Activated CD4-positive, alpha-beta memory T cell treated with anti-CD3 and anti-CD28 coated beads for 36 hours (primary cell): Measurements from ENCODE around the gene UBE2I. TPM values are rescaled to one million over a fixed set of nuclear protein-coding genes. Genes with fewer than 3 reads are reported as not detected.

ENCODE experiments used
- CTCF ChIA-PET: fragments of 350-600 bp; sonication (Branson Sonifier 250); formaldehyde crosslinking; loops from one replicate; lab custom pipeline; 2021; ENCODE audit warnings: antibody characterized with exemption, inconsistent platforms; lab: Charles Lee
- POLR2A ChIA-PET: fragments of 350-600 bp; sonication (Branson Sonifier 250); formaldehyde crosslinking; loops from one replicate; lab custom pipeline; 2021; ENCODE audit warnings: antibody characterized with exemption; lab: Charles Lee
- DNase-seq: peaks from one replicate; pipeline ENCODE4 v3.0.0-alpha.2; 2020
- H3K27ac Mint-ChIP-seq: one replicate; pipeline ENCODE4 v1.8.0; 2021; ENCODE audit warnings: mixed read lengths
- H3K27me3 Mint-ChIP-seq: one replicate; pipeline ENCODE4 v1.8.0; 2021; ENCODE audit warnings: mixed read lengths
- H3K36me3 Mint-ChIP-seq: one replicate; pipeline ENCODE4 v1.8.0; 2021; ENCODE audit warnings: mixed read lengths
- H3K4me1 Mint-ChIP-seq: one replicate; pipeline ENCODE4 v1.8.0; 2021; ENCODE audit warnings: low read depth, mixed read lengths
- H3K4me3 Mint-ChIP-seq: one replicate; pipeline ENCODE4 v1.8.0; 2021; ENCODE audit warnings: mild to moderate bottlenecking, mixed read lengths
- H3K9me3 Mint-ChIP-seq: one replicate; pipeline ENCODE4 v1.8.0; 2021; ENCODE audit warnings: mixed read lengths
- intact Hi-C: fragments of 100-400 bp; cut with micrococcal nuclease; formaldehyde crosslinking; loops from one replicate; pipeline ENCODE4 v1.15.1; 2023
- total RNA-seq, 2 experiments: library from RNA; stranded (reverse); gene quantifications; one replicate each; pipeline ENCODE4 v1.2.3, GENCODE V29; 2021

UBE2I gene
- total RNA-seq, 2 experiments from 2014 or later = 248 to 249 TPM

- intact Hi-C loops = no loop called here
- Mint-ChIP-seq H3K36me3 (peaks cover 10% of the 10 kb centered on the region), H3K4me3 (no peak overlapping the region), H3K4me1 (peaks cover 6% of the 10 kb centered on the region), H3K9me3 (no peaks in the 10 kb centered on the region), H3K27ac (no peak overlapping the region), H3K27me3 (no peaks in the 10 kb centered on the region)
- DNase-seq = no peak
- ChIA-PET POLR2A (interaction anchor here (1.5 kb wide), 1 partner anchor 11 kb away, joined by 4 read pairs; no protein-coding TSS in a partner anchor), CTCF (no interaction called here)
Measured at GRCh38 chr16:1367486-1368174, 58.2 kb downstream of the UBE2I start.

GRCh38 chr16:1371054-1371978, 61.9 kb downstream of the UBE2I start:
- Mint-ChIP-seq H3K4me3 (no peak overlapping the region), H3K4me1 (no peaks in the 10 kb centered on the region), H3K9me3 (no peaks in the 10 kb centered on the region), H3K27me3 (no peaks in the 10 kb centered on the region), H3K27ac (no peak overlapping the region), H3K36me3 (peaks cover under 1% of the 10 kb centered on the region)
- ChIA-PET CTCF (interaction anchor here (3.5 kb wide), 1 partner anchor 7 kb away, joined by 11 read pairs; no protein-coding TSS in a partner anchor), POLR2A (no interaction called here)
- no peak for DNase-seq
- intact Hi-C loops = no loop called here

GRCh38 chr16:1372292-1372950, 63.0 kb downstream of the UBE2I start:
- intact Hi-C loops = no loop called here
- H3K27me3 Mint-ChIP-seq = no peaks in the 10 kb centered on the region
- H3K4me3 Mint-ChIP-seq = no peak overlapping the region
- H3K27ac Mint-ChIP-seq = no peak overlapping the region
- ChIA-PET POLR2A (no interaction called here), CTCF (no interaction called here)
- H3K4me1 Mint-ChIP-seq = no peaks in the 10 kb centered on the region
- H3K9me3 Mint-ChIP-seq = no peaks in the 10 kb centered on the region
- DNase-seq = no peak
- H3K36me3 Mint-ChIP-seq = peaks cover 3% of the 10 kb centered on the region

GRCh38 chr16:1374418-1375297, 65.2 kb downstream of the UBE2I start:
- intact Hi-C loops = no loop called here
- peaks cover 15% of the 10 kb centered on the region for H3K4me1 Mint-ChIP-seq
- POLR2A ChIA-PET = no interaction called here
- no peak overlapping the region for H3K27ac Mint-ChIP-seq
- H3K9me3 Mint-ChIP-seq = no peaks in the 10 kb centered on the region
- no peak overlapping the region for H3K4me3 Mint-ChIP-seq
- CTCF ChIA-PET = interaction anchor here (1.5 kb wide), 1 partner anchor 11 kb away, joined by 6 read pairs; no protein-coding TSS in a partner anchor
- peaks cover 6% of the 10 kb centered on the region for H3K36me3 Mint-ChIP-seq
- no peaks in the 10 kb centered on the region for H3K27me3 Mint-ChIP-seq
- DNase-seq = no peak

- Mint-ChIP-seq H3K27ac (no peak overlapping the region), H3K36me3 (peaks cover 6% of the 10 kb centered on the region), H3K4me3 (no peak overlapping the region), H3K4me1 (peaks cover 20% of the 10 kb centered on the region), H3K9me3 (no peaks in the 10 kb centered on the region), H3K27me3 (no peaks in the 10 kb centered on the region)
- ChIA-PET POLR2A (interaction anchor here (0.6 kb wide), 1 partner anchor 81 kb away, joined by 5 read pairs; no protein-coding TSS in a partner anchor), CTCF (interaction anchor here (1.5 kb wide), 1 partner anchor 12 kb away, joined by 6 read pairs; no protein-coding TSS in a partner anchor)
- DNase-seq = no peak
- intact Hi-C loops = no loop called here
Measured at GRCh38 chr16:1375298-1375640, 65.8 kb downstream of the UBE2I start.

GRCh38 chr16:1375741-1376410, 66.4 kb downstream of the UBE2I start:
- no peak overlapping the region for H3K4me3 Mint-ChIP-seq
- intact Hi-C loops = no loop called here
- H3K27ac Mint-ChIP-seq = no peak overlapping the region
- no peak for DNase-seq
- H3K4me1 Mint-ChIP-seq = peaks cover 20% of the 10 kb centered on the region
- peaks cover 6% of the 10 kb centered on the region for H3K36me3 Mint-ChIP-seq
- CTCF ChIA-PET = interaction anchor here (1.0 kb wide), 1 partner anchor 12 kb away, joined by 3 read pairs; no protein-coding TSS in a partner anchor
- no peaks in the 10 kb centered on the region for H3K9me3 Mint-ChIP-seq
- POLR2A ChIA-PET = interaction anchor here (0.6 kb wide), 1 partner anchor 82 kb away, joined by 5 read pairs; no protein-coding TSS in a partner anchor
- H3K27me3 Mint-ChIP-seq = no peaks in the 10 kb centered on the region

Other genes starting within 250 kb of the UBE2I start
- gene SSTR5, start 236.9 kb upstream of the UBE2I start, total RNA-seq = not detected
- not detected for gene C1QTNF8, start 213.4 kb upstream of the UBE2I start, total RNA-seq
- under 1 TPM; 0.26 to 0.61 TPM for gene CACNA1H, start 156.5 kb upstream of the UBE2I start, total RNA-seq
- gene TPSG1, start 84.4 kb upstream of the UBE2I start, total RNA-seq = not detected
- not detected for gene TPSB2, start 79.5 kb upstream of the UBE2I start, total RNA-seq
- gene TPSAB1, start 68.9 kb upstream of the UBE2I start, total RNA-seq = not detected
- not detected for gene TPSD1, start 53.6 kb upstream of the UBE2I start, total RNA-seq
- under 1 TPM; 0.17 to 0.31 TPM for gene BAIAP3, start 24.0 kb downstream of the UBE2I start, total RNA-seq
- 10 to 100 TPM; 59.6 to 60.8 TPM for gene TSR3, start 42.2 kb downstream of the UBE2I start, total RNA-seq
- 10 to 100 TPM; 19.0 to 19.1 TPM for gene GNPTG, start 42.3 kb downstream of the UBE2I start, total RNA-seq
- gene UNKL, start 105.1 kb downstream of the UBE2I start, total RNA-seq = 10 to 100 TPM; 26.0 to 33.4 TPM
- gene UQCC4, start 111.1 kb downstream of the UBE2I start, total RNA-seq = 10 to 100 TPM; 14.1 to 15.0 TPM
- gene PERCC1, start 121.4 kb downstream of the UBE2I start, total RNA-seq = not detected
- 1 to 10 TPM; 1.5 to 3.0 TPM for gene CCDC154, start 134.9 kb downstream of the UBE2I start, total RNA-seq
- gene CLCN7, start 165.4 kb downstream of the UBE2I start, total RNA-seq = 10 to 100 TPM; 27.1 to 33.6 TPM
- gene PTX4, start 179.3 kb downstream of the UBE2I start, total RNA-seq = not detected
- 10 to 100 TPM; 62.6 to 63.2 TPM for gene TELO2, start 183.7 kb downstream of the UBE2I start, total RNA-seq
- 10 to 100 TPM; 14.8 to 15.5 TPM for gene TMEM204, start 224.0 kb downstream of the UBE2I start, total RNA-seq